Prostate gland (tissue), 2 donors: ENCODE measurements around the gene RALA. TPM values are rescaled to one million over a fixed set of nuclear protein-coding genes. Genes with fewer than 3 reads are reported as not detected.
"Not testable (repeated sequence)": the region's sequence is repeated elsewhere in the genome, so short reads cannot be mapped to it uniquely, and the experiment has no call there.

Experiments
- DNase-seq: peaks from one replicate; pipeline ENCODE4 v3.0.0-alpha.2; 2019; ENCODE audit warnings: low spot score
- H3K27ac ChIP-seq, 2 donors: fragments of 200-600 bp; sonication (generic); 2 replicates each; pipeline ENCODE4 v1.5.1; 2017 to 2019
- H3K27me3 ChIP-seq: fragments of 200-600 bp; sonication (generic); replicated peaks from 2 replicates; pipeline ENCODE4 v1.5.1; 2019; ENCODE audit not compliant: insufficient read depth
- H3K36me3 ChIP-seq, 2 donors: fragments of 200-600 bp; sonication (generic); 1 replicate in 1 of 2; 2 replicates in 1 of 2; pipeline versions ENCODE4 v1.5.1 to v1.8.1; 2017 to 2019
- H3K4me1 ChIP-seq: fragments of 200-600 bp; sonication (generic); replicated peaks from 2 replicates; pipeline ENCODE4 v1.5.1; 2019
- H3K4me3 ChIP-seq, 2 donors: fragments of 200-600 bp; sonication (generic); 2 replicates each; pipeline ENCODE4 v1.5.1; 2017 to 2019
- H3K9me3 ChIP-seq: fragments of 200-600 bp; sonication (generic); 2 replicates; pipeline ENCODE4 v1.5.1; 2017
- CTCF ChIP-seq, 4 experiments: fragments of 200-600 bp in 2 of 4; fragments of 450-650 bp in 2 of 4; sonication (generic) in 2 of 4; IDR thresholded peaks; 1 replicate in 3 of 4; 2 replicates in 1 of 4; pipeline ENCODE4 v1.5.1; 2016 to 2019; ENCODE audit warnings: antibody characterized with exemption in 4 of 4, mild to moderate bottlenecking in 2 of 4, moderate library complexity in 2 of 4
- POLR2A ChIP-seq: fragments of 450-650 bp; IDR thresholded peaks from one replicate; pipeline ENCODE4 v1.6.1; 2016; ENCODE audit warnings: antibody characterized with exemption, mild to moderate bottlenecking
- POLR2AphosphoS5 ChIP-seq: sonication (generic); formaldehyde crosslinking; IDR thresholded peaks from one replicate; pipeline ENCODE4 v1.6.1; 2017; ENCODE audit warnings: antibody characterized with exemption
- whole genome bisulfite sequencing: methylation state at CpG from one replicate; pipeline ENCODE4 v1.1.5; 2018; 5-methylcytosine and 5-hydroxymethylcytosine counted together
- intact Hi-C: fragments of 100-400 bp; cut with DNase I; formaldehyde crosslinking; loops from one replicate; pipeline ENCODE4 v1.14.2; 2022
- total RNA-seq, 2 donors: library from RNA; depleted of rRNA; stranded (reverse); fragments of >200 nt; gene quantifications; one replicate each; pipeline ENCODE4 v1.1.0, GENCODE V29; 2016

The RALA gene
- total RNA-seq, 2 donors from 2014 or later, result 11.9 to 14.7 TPM

- 68% methylated on average over 5 of the region's 5 CpGs for WGBS
- Histone ChIP-seq H3K4me3 (no peak overlapping the region), H3K27ac (no peak overlapping the region), H3K36me3 (no peaks in the 10 kb centered on the region), H3K9me3 (no peaks in the 10 kb centered on the region), H3K4me1 (no peaks in the 10 kb centered on the region), H3K27me3 (no peaks in the 10 kb centered on the region)
- no peak for DNase-seq
- intact Hi-C loops, result no loop called here
- TF ChIP-seq POLR2AphosphoS5 (no peak), CTCF (IDR thresholded peaks at IDR 0.05) (no peak), POLR2A (no peak)
These were observed 127.1 kb downstream of the RALA start for GRCh38 chr7:39750253-39751077.

- 98% methylated on average over 5 of the region's 5 CpGs for WGBS
- H3K4me1 ChIP-seq, H3K36me3 ChIP-seq, H3K27ac ChIP-seq, H3K4me3 ChIP-seq, H3K27me3 ChIP-seq, intact Hi-C loops, DNase-seq, H3K9me3 ChIP-seq: not testable (repeated sequence)
These were observed 129.9 kb downstream of the RALA start for GRCh38 chr7:39753237-39753636.

DNA sequence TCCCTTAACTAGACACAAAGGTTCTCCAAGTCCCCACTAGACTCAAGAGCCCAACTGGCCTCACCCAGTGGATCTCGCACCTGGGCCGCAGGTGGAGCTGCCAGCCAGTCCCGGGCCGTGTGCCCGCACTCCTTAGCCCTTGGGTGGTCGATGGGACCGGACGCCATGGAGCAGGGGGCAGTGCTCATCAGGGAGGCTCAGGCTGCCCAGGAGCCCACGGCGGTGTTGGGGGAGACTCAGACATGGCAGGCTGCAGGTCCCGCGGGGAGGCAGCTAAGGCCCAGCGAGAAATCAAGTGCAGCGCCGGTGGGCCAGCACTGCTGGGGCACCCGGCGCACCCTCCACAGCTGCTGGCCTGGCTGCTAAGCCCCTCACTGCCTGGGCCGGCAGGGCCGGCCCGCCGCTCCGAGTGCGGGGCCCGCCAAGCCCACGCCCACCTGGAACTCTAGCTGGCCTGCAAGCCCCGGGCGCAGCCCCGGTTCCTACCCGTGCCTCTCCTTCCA lies 130.5 kb downstream of the RALA start:
- no peaks in the 10 kb centered on the region for H3K9me3 ChIP-seq
- no peak overlapping the region for H3K27ac ChIP-seq
- TF ChIP-seq POLR2AphosphoS5 (no peak), CTCF (IDR thresholded peaks at IDR 0.05) (no peak), POLR2A (no peak)
- no peak overlapping the region for H3K4me3 ChIP-seq
- WGBS, result 93% methylated on average over 20 of the region's 29 CpGs
- DNase-seq, result no peak
- no peaks in the 10 kb centered on the region for H3K36me3 ChIP-seq
- no peaks in the 10 kb centered on the region for H3K27me3 ChIP-seq
- no peaks in the 10 kb centered on the region for H3K4me1 ChIP-seq
- intact Hi-C loops, result no loop called here

- no peak overlapping the region for H3K27ac ChIP-seq
- no peaks in the 10 kb centered on the region for H3K4me1 ChIP-seq
- no peak overlapping the region for H3K4me3 ChIP-seq
- no peak for DNase-seq
- WGBS, result 62% methylated on average over 16 of the region's 17 CpGs
- intact Hi-C loops, result no loop called here
- TF ChIP-seq POLR2A, result no peak
- TF ChIP-seq POLR2AphosphoS5, result no peak
- TF ChIP-seq CTCF (IDR thresholded peaks at IDR 0.05), result no peak
- H3K36me3 ChIP-seq, result no peaks in the 10 kb centered on the region
- no peaks in the 10 kb centered on the region for H3K9me3 ChIP-seq
- H3K27me3 ChIP-seq, result no peaks in the 10 kb centered on the region
These were observed 131.2 kb downstream of the RALA start for GRCh38 chr7:39754326-39755120.

DNA sequence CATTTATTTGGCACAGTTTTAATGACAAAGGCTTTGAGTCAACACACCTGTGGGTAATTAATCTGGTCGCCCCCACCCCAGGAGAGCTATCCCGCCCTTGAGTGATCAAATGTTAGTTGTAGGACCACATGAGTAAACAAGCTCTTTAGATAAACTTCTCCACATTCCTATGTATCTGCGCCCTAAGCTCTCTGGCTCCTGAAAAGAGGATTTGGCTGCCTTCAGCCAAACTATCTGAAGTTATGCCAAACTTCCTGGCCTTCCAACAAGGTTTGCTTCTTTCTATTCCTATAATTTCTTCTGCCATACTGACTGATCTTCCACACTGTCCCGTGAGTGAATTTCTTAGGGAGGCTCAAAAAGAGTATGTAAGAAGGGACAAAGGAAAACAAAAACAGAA lies 134.2 kb downstream of the RALA start:
- no peak for TF ChIP-seq CTCF (IDR thresholded peaks at IDR 0.05)
- no peak for TF ChIP-seq POLR2A
- no peak for TF ChIP-seq POLR2AphosphoS5
- H3K27ac ChIP-seq, result no peak overlapping the region
- H3K4me3 ChIP-seq, result no peak overlapping the region
- H3K27me3 ChIP-seq, result no peaks in the 10 kb centered on the region
- DNase-seq, result no peak
- no peaks in the 10 kb centered on the region for H3K4me1 ChIP-seq
- no peaks in the 10 kb centered on the region for H3K9me3 ChIP-seq
- intact Hi-C loops, result no loop called here
- H3K36me3 ChIP-seq, result no peaks in the 10 kb centered on the region
- 46% methylated on average over 4 of the region's 4 CpGs for WGBS

Other genes starting within 250 kb of the RALA start
- 10 to 100 TPM in 1 of 2 donors, 1 to 10 TPM in 1; 9.8 to 28.3 TPM for gene YAE1, start 57.2 kb upstream of the RALA start, total RNA-seq